HepG2 (cell line): ENCODE measurements around the gene TCEA3. TPM values are rescaled to one million over a fixed set of nuclear protein-coding genes. Genes with fewer than 3 reads are reported as not detected.

Source experiments
- ATAC-seq: fragments of 200-7000 bp; cut with Tn5 transposase; 3 replicates; pipeline ENCODE4 v1.9.1; 2020; ENCODE audit warnings: mild to moderate bottlenecking, moderate library complexity
- BruUV-seq: library from RNA; stranded (reverse); fragments of 400-500 nt; replicated peaks from 2 replicates; lab custom pipeline; 2021; lab: Mats Ljungman, UMichigan
- CTCF ChIA-PET: fragments of 300-600 bp; formaldehyde crosslinking; extraction: SDS; loops from one replicate; lab custom pipeline; 2021; ENCODE audit warnings: low total read pairs, inconsistent platforms, low intra/inter-chr PET ratio; lab: Yijun Ruan, JAX
- POLR2A ChIA-PET: fragments of 350-600 bp; sonication (Branson Sonifier 250); formaldehyde crosslinking; loops from one replicate; lab custom pipeline; 2020; ENCODE audit warnings: antibody characterized with exemption, inconsistent platforms; lab: Yijun Ruan, JAX
- DNase-seq: peaks from one replicate; pipeline ENCODE4 v3.0.0-alpha.2; 2015; ENCODE audit warnings: low spot score
- FAIRE-seq: peaks from 3 replicates; lab custom pipeline; 2011; peaks lifted over from hg19 to GRCh38; lab: Jason Lieb, UNC
- H2AFZ ChIP-seq: one replicate; pipeline ENCODE4 v1.6.1; 2011; ENCODE audit warnings: low read length, inconsistent platforms
- H3K27ac ChIP-seq: fragments of 300-600 bp; 3 replicates; pipeline ENCODE4 v1.8.0; 2011; ENCODE audit warnings: mixed run types, mild to moderate bottlenecking, mixed read lengths, low read length, inconsistent platforms; ENCODE audit not compliant: insufficient read depth; ENCODE audit errors: extremely low read length
- H3K27me3 ChIP-seq, 2 experiments: fragments of 200-600 bp in 1 of 2; 2 replicates in 1 of 2; 3 replicates in 1 of 2; pipeline versions ENCODE4 v1.6.0 to v1.8.0; 2011; ENCODE audit warnings: low read length in 2 of 2, mild to moderate bottlenecking in 2 of 2, moderate library complexity in 2 of 2, inconsistent platforms in 1 of 2; ENCODE audit not compliant: insufficient read depth in 2 of 2, control insufficient read depth in 1 of 2
- H3K36me3 ChIP-seq, 2 experiments: fragments of 200-600 bp in 1 of 2; replicated peaks in 1 of 2; 2 replicates in 1 of 2; 3 replicates in 1 of 2; pipeline versions ENCODE4 v1.5.1 to v1.8.0; 2011; ENCODE audit warnings: low read length in 2 of 2, inconsistent platforms in 1 of 2; ENCODE audit not compliant: insufficient read depth in 2 of 2, control insufficient read depth in 1 of 2
- H3K4me1 ChIP-seq: 2 replicates; pipeline ENCODE4 v1.5.1; 2012; ENCODE audit warnings: low read length, inconsistent platforms; ENCODE audit not compliant: insufficient read depth
- H3K4me2 ChIP-seq: 2 replicates; pipeline ENCODE4 v1.6.0; 2011; ENCODE audit warnings: low read depth, low read length, inconsistent platforms
- H3K4me3 ChIP-seq, 3 experiments: fragments of 200-600 bp in 1 of 3; sonication (generic), shearing (Covaris generic) in 1 of 3; replicated peaks in 1 of 3; 2 replicates each; pipeline ENCODE4 v1.5.1; 2011 to 2016; ENCODE audit warnings: low read length in 3 of 3, inconsistent platforms in 2 of 3, low read depth in 2 of 3, mild to moderate bottlenecking in 2 of 3, control low read depth in 1 of 3, mixed read lengths in 1 of 3; ENCODE audit not compliant: insufficient read depth in 1 of 3
- H3K79me2 ChIP-seq: one replicate; pipeline ENCODE4 v1.6.1; 2011; ENCODE audit warnings: low read length, inconsistent platforms; ENCODE audit not compliant: insufficient read depth
- H3K9ac ChIP-seq: 2 replicates; pipeline ENCODE4 v1.6.0; 2011; ENCODE audit warnings: mild to moderate bottlenecking, low read depth, low read length, inconsistent platforms; ENCODE audit not compliant: insufficient read depth
- H3K9me3 ChIP-seq: 2 replicates; pipeline ENCODE4 v1.5.1; 2012; ENCODE audit warnings: mild to moderate bottlenecking, low read length
- H4K20me1 ChIP-seq: 2 replicates; pipeline ENCODE4 v1.6.0; 2011; ENCODE audit warnings: inconsistent platforms, mild to moderate bottlenecking, low read length, moderate library complexity; ENCODE audit not compliant: insufficient read depth
- CREBL2 ChIP-seq: sonication (generic); formaldehyde crosslinking; IDR thresholded peaks from 2 replicates; pipeline ENCODE4 v1.8.1; 2023; ENCODE audit warnings: missing genetic modification reagents, mild to moderate bottlenecking, borderline replicate concordance
- CSRNP2 ChIP-seq: sonication (generic); formaldehyde crosslinking; conservative IDR thresholded peaks from 2 replicates; pipeline ENCODE4 v1.8.0; 2022; ENCODE audit warnings: low read depth, missing genetic modification reagents
- FUBP1 ChIP-seq: sonication (generic); formaldehyde crosslinking; IDR thresholded peaks from 2 replicates; pipeline ENCODE4 v1.5.1; 2020; ENCODE audit warnings: missing genetic modification reagents, mild to moderate bottlenecking, borderline replicate concordance
- IRX3 ChIP-seq: sonication (generic); formaldehyde crosslinking; IDR thresholded peaks from 2 replicates; pipeline ENCODE4 v1.8.1; 2023; ENCODE audit warnings: mild to moderate bottlenecking, low read depth, missing genetic modification reagents, borderline replicate concordance
- KMT2B ChIP-seq: IDR thresholded peaks from 2 replicates; pipeline ENCODE4 v1.6.1; 2016; ENCODE audit warnings: missing genetic modification reagents, missing compliant biosample characterization
- MBNL3 ChIP-seq: fragments of 250-450 bp; sonication (Bioruptor Pico); conservative IDR thresholded peaks from 2 replicates; pipeline ENCODE4 v1.8.0; 2022; ENCODE audit warnings: mild to moderate bottlenecking, inconsistent platforms
- MXD4 ChIP-seq: IDR thresholded peaks from 2 replicates; pipeline ENCODE4 v1.6.1; 2016; ENCODE audit warnings: mild to moderate bottlenecking, missing biosample characterization, missing genetic modification reagents
- SUZ12 ChIP-seq: fragments of 150-350 bp; IDR thresholded peaks from 2 replicates; pipeline ENCODE4 v1.6.1; 2014; ENCODE audit warnings: low read depth, low read length
- ZNF512B ChIP-seq: sonication (generic); formaldehyde crosslinking; IDR thresholded peaks from 2 replicates; pipeline ENCODE4 v1.5.1; 2020; ENCODE audit warnings: missing genetic modification reagents, mild to moderate bottlenecking, borderline replicate concordance
- ZNF605 ChIP-seq: sonication (generic); formaldehyde crosslinking; IDR thresholded peaks from 2 replicates; pipeline ENCODE4 v1.8.0; 2022; ENCODE audit warnings: mild to moderate bottlenecking, missing genetic modification reagents
- ZNF703 ChIP-seq: sonication (generic); formaldehyde crosslinking; IDR thresholded peaks from 2 replicates; pipeline ENCODE4 v1.5.1; 2020; ENCODE audit warnings: missing genetic modification reagents, mild to moderate bottlenecking, moderate library complexity, borderline replicate concordance
- WGBS: methylation state at CpG from one replicate; pipeline ENCODE4 v1.1.6; 2017; ENCODE audit warnings: low lambda C conversion rate; 5-methylcytosine and 5-hydroxymethylcytosine counted together
- in situ Hi-C: cut with HindIII; loops from 2 replicates; pipeline ENCODE4 v1.10.0; 2017; ENCODE audit warnings: low pct_unique_long_range_greater_than_20kb; ENCODE audit not compliant: extremely low pct_ligation_motif_present
- intact Hi-C: fragments of 100-400 bp; cut with micrococcal nuclease; formaldehyde crosslinking; loops from one replicate; pipeline ENCODE4 v1.10.0; 2022; ENCODE audit not compliant: unreplicated experiment
- polyA plus RNA-seq, 8 experiments: library from polyadenylated mRNA; depleted of rRNA in 3 of 8; stranded (reverse) in 7 of 8; unstranded in 1 of 8; fragments of >200 nt; fragmentation: Illumina TruSeq in 4 of 8; extraction: Trizol in 4 of 8; gene quantifications; 2 replicates each; pipeline versions ENCODE4 v1.2.1 to v1.2.3, GENCODE V29; 2011 to 2016; ENCODE audit warnings: low read depth in 4 of 8, missing spikeins in 1 of 8, mixed read lengths in 1 of 8; ENCODE audit not compliant: insufficient read depth in 1 of 8
- total RNA-seq, 5 experiments: library from RNA; depleted of rRNA; stranded (reverse); fragments of >200 nt; fragmentation: Illumina TruSeq; extraction: Trizol; gene quantifications; 2 replicates each; pipeline ENCODE4 v1.2.3, GENCODE V29; 2016; ENCODE audit warnings: low read depth in 1 of 5

The TCEA3 gene
- total and polyA plus RNA-seq, 2 of the 13 experiments (the other 11 are each of a cell fraction or from before 2014, with no cell fraction given) = 55.5 to 84.6 TPM

GRCh38 chr1:23400324-23401114 is 24.0 kb downstream of the TCEA3 start:
- ChIA-PET CTCF (no interaction called here), POLR2A (no interaction called here)
- Histone ChIP-seq H3K4me3 (no peak overlapping the region), H4K20me1 (no peaks in the 10 kb centered on the region), H3K9me3 (no peaks in the 10 kb centered on the region), H3K4me2 (no peak overlapping the region), H3K9ac (no peak overlapping the region), H3K79me2 (no peaks in the 10 kb centered on the region), H3K27me3 (no peaks in the 10 kb centered on the region), H3K27ac (no peak overlapping the region), H3K4me1 (peaks cover 6% of the 10 kb centered on the region; the same call in 1 of the 2 replicates), H2AFZ (no peak overlapping the region), H3K36me3 (peaks cover 21 to 77% of the 10 kb centered on the region in 2 experiments)
- DNase-seq (no peak), FAIRE-seq (no peak), ATAC-seq (no peak)
- intact Hi-C loops (no loop called here), in situ Hi-C loops (no loop called here)
- WGBS = 97% methylated on average over 5 of the region's 5 CpGs
- no TSS peak for BruUV-seq
- TF ChIP-seq CREBL2 (CRISPR knock-in tag) = no peak
- TF ChIP-seq MBNL3 (CRISPR knock-in tag) = no peak
- no peak for TF ChIP-seq ZNF512B (CRISPR knock-in tag)
- no peak for TF ChIP-seq SUZ12
- TF ChIP-seq ZNF703 (CRISPR knock-in tag) = no peak
- TF ChIP-seq ZNF605 (CRISPR knock-in tag) = no peak
- TF ChIP-seq IRX3 = no peak
- TF ChIP-seq KMT2B = no peak
- TF ChIP-seq CSRNP2 (CRISPR knock-in tag) = no peak
- TF ChIP-seq MXD4 (CRISPR knock-in tag) = no peak
- no peak for TF ChIP-seq FUBP1 (CRISPR knock-in tag)
- TF ChIP-seq, all 625 proteins: peak for 0
